IMR-90 (cell line): ENCODE results near the gene CCDC177. TPM values are rescaled to one million over a fixed set of nuclear protein-coding genes. Genes with fewer than 3 reads are reported as not detected.

Experiments used
- ATAC-seq: fragments of 200-7000 bp; cut with Tn5 transposase; 2 replicates; pipeline ENCODE4 v1.9.1; 2020; ENCODE audit warnings: low read depth, mild to moderate bottlenecking, moderate library complexity
- BruUV-seq: library from RNA; stranded (reverse); fragments of 400-500 nt; replicated peaks from 2 replicates; lab custom pipeline; 2021; lab: Mats Ljungman, UMichigan
- CTCF ChIA-PET: fragments of 300-600 bp; formaldehyde crosslinking; extraction: SDS; loops from one replicate; lab custom pipeline; 2021; ENCODE audit warnings: antibody characterized with exemption; lab: Yijun Ruan, JAX
- POLR2A ChIA-PET: fragments of 300-600 bp; sonication (Branson Sonifier 250); formaldehyde crosslinking; loops from one replicate; lab custom pipeline; 2022; ENCODE audit warnings: antibody characterized with exemption; ENCODE audit not compliant: unreplicated experiment; lab: Charles Lee
- DNase-seq: peaks from one replicate; pipeline ENCODE4 v3.0.0; 2013
- H2AFZ ChIP-seq: replicated peaks from 2 replicates; pipeline ENCODE3; 2013; ENCODE audit warnings: low read length, mild to moderate bottlenecking; ENCODE audit not compliant: poor library complexity
- H2AK5ac ChIP-seq: 2 replicates; pipeline ENCODE4 v1.6.1; 2013; ENCODE audit warnings: low read depth, low read length, inconsistent platforms
- H2AK9ac ChIP-seq: replicated peaks from 2 replicates; pipeline ENCODE3; 2013; ENCODE audit warnings: mild to moderate bottlenecking, low read depth, low read length, moderate library complexity; ENCODE audit not compliant: poor library complexity
- H2BK120ac ChIP-seq: 2 replicates; pipeline ENCODE4 v1.6.1; 2013; ENCODE audit warnings: low read depth, low read length, inconsistent platforms
- H2BK15ac ChIP-seq: 3 replicates; pipeline ENCODE4 v1.6.1; 2013; ENCODE audit warnings: low read depth, low read length, inconsistent platforms
- H2BK20ac ChIP-seq: 2 replicates; pipeline ENCODE4 v1.6.1; 2013; ENCODE audit warnings: low read depth, mild to moderate bottlenecking, inconsistent platforms, low read length, moderate library complexity
- H2BK5ac ChIP-seq: 2 replicates; pipeline ENCODE4 v1.6.1; 2013; ENCODE audit warnings: mild to moderate bottlenecking, low read depth, low read length, inconsistent platforms; ENCODE audit not compliant: poor library complexity, severe bottlenecking
- H3K14ac ChIP-seq: replicated peaks from 2 replicates; pipeline ENCODE4 v1.6.1; 2013; ENCODE audit warnings: low read depth, low read length, inconsistent platforms
- H3K18ac ChIP-seq: 2 replicates; pipeline ENCODE4 v1.6.1; 2013; ENCODE audit warnings: low read depth, low read length, control low read depth
- H3K23ac ChIP-seq: 2 replicates; pipeline ENCODE4 v1.6.1; 2013; ENCODE audit warnings: low read depth, low read length, inconsistent platforms
- H3K27ac ChIP-seq: 2 replicates; pipeline ENCODE4 v1.5.1; 2013; ENCODE audit warnings: mild to moderate bottlenecking, control low read depth, low read length; ENCODE audit not compliant: insufficient read depth
- H3K27me3 ChIP-seq: 2 replicates; pipeline ENCODE4 v1.6.1; 2013; ENCODE audit warnings: low read length; ENCODE audit not compliant: control insufficient read depth, insufficient read depth
- H3K36me3 ChIP-seq: 2 replicates; pipeline ENCODE4 v1.6.1; 2013; ENCODE audit warnings: low read length, mixed read lengths; ENCODE audit not compliant: control insufficient read depth, insufficient read depth
- H3K4ac ChIP-seq: 2 replicates; pipeline ENCODE4 v1.6.1; 2013; ENCODE audit warnings: low read depth, low read length, inconsistent platforms
- H3K4me1 ChIP-seq: 2 replicates; pipeline ENCODE4 v1.6.1; 2013; ENCODE audit warnings: low read length, mixed read lengths; ENCODE audit not compliant: control insufficient read depth, insufficient read depth
- H3K4me2 ChIP-seq: 2 replicates; pipeline ENCODE4 v1.6.1; 2013; ENCODE audit warnings: low read depth, mild to moderate bottlenecking, control low read depth, low read length, moderate library complexity
- H3K4me3 ChIP-seq: 2 replicates; pipeline ENCODE4 v1.5.1; 2013; ENCODE audit warnings: low read depth, mild to moderate bottlenecking, control low read depth, low read length, moderate library complexity; ENCODE audit not compliant: insufficient read depth
- H3K56ac ChIP-seq: 2 replicates; pipeline ENCODE4 v1.6.1; 2013; ENCODE audit warnings: low read length, inconsistent platforms; ENCODE audit not compliant: insufficient read depth; ENCODE audit errors: extremely low read depth
- H3K79me1 ChIP-seq, 2 experiments: 2 replicates each; pipeline ENCODE4 v1.6.1; 2013; ENCODE audit warnings: low read length in 2 of 2, inconsistent platforms in 1 of 2, low read depth in 1 of 2
- H3K9ac ChIP-seq: 2 replicates; pipeline ENCODE4 v1.6.1; 2013; ENCODE audit warnings: low read depth, low read length, control low read depth
- H3K9me1 ChIP-seq: 2 replicates; pipeline ENCODE4 v1.6.1; 2013; ENCODE audit warnings: low read length, inconsistent platforms; ENCODE audit not compliant: insufficient read depth
- H3K9me3 ChIP-seq: 2 replicates; pipeline ENCODE4 v1.6.1; 2013; ENCODE audit warnings: low read length; ENCODE audit not compliant: control insufficient read depth, insufficient read depth
- H4K20me1 ChIP-seq: 2 replicates; pipeline ENCODE4 v1.6.1; 2013; ENCODE audit warnings: low read length, inconsistent platforms; ENCODE audit not compliant: insufficient read depth
- H4K5ac ChIP-seq: 2 replicates; pipeline ENCODE4 v1.6.1; 2013; ENCODE audit warnings: mild to moderate bottlenecking, low read depth, low read length, control low read depth
- H4K8ac ChIP-seq, 2 experiments: 2 replicates each; pipeline ENCODE4 v1.6.1; 2013; ENCODE audit warnings: low read depth in 2 of 2, low read length in 2 of 2, control low read depth in 1 of 2, inconsistent platforms in 1 of 2
- H4K91ac ChIP-seq: 2 replicates; pipeline ENCODE4 v1.6.1; 2013; ENCODE audit warnings: low read depth, low read length, inconsistent platforms; ENCODE audit not compliant: insufficient read depth
- CEBPB ChIP-seq: IDR thresholded peaks from 2 replicates; pipeline ENCODE4 v1.6.1; 2012; ENCODE audit warnings: low read depth, low read length, improper control_type of control experiment
- FOS ChIP-seq: fragments of 150-350 bp; IDR thresholded peaks from 2 replicates; pipeline ENCODE4 v1.6.1; 2016; ENCODE audit warnings: low read depth, low read length
- MXI1 ChIP-seq: IDR thresholded peaks from 2 replicates; pipeline ENCODE4 v1.6.1; 2012; ENCODE audit warnings: low read depth, mild to moderate bottlenecking, low read length, moderate library complexity, borderline replicate concordance
- NFE2L2 ChIP-seq: fragments of 150-350 bp; IDR thresholded peaks from 2 replicates; pipeline ENCODE4 v1.6.1; 2016; ENCODE audit warnings: low read depth, mild to moderate bottlenecking, low read length
- RAD21 ChIP-seq: IDR thresholded peaks from 2 replicates; pipeline ENCODE4 v1.6.1; 2012; ENCODE audit warnings: low read length, improper control_type of control experiment
- WGBS, 2 experiments: methylation state at CpG; one replicate each; pipeline versions ENCODE4 v1.1.5 to v1.1.7; 2013; ENCODE audit warnings: missing lambda C conversion rate in 2 of 2; ENCODE audit not compliant: insufficient read length in 1 of 2; ENCODE audit errors: extremely low coverage in 2 of 2; 5-methylcytosine and 5-hydroxymethylcytosine counted together
- dilution Hi-C: fragments of 300-500 bp; cut with HindIII; formaldehyde crosslinking; loops from one replicate; pipeline ENCODE4 v1.14.3; 2018; ENCODE audit warnings: low sequenced_read_pairs; ENCODE audit not compliant: unreplicated experiment
- in situ Hi-C: fragments of 300-500 bp; cut with MboI; formaldehyde crosslinking; loops from 3 replicates; pipeline ENCODE4 v1.14.3; 2019; ENCODE audit warnings: low sequenced_read_pairs, inconsistent platforms, mixed read lengths
- intact Hi-C: fragments of 100-400 bp; cut with micrococcal nuclease; formaldehyde crosslinking; loops from 2 replicates; pipeline ENCODE4 v1.10.0; 2022
- polyA plus RNA-seq, 3 experiments: library from polyadenylated mRNA; depleted of rRNA; stranded (reverse); fragments of >200 nt; gene quantifications; 2 replicates each; pipeline ENCODE4 v1.2.3, GENCODE V29; 2012; ENCODE audit warnings: low replicate concordance in 1 of 3
- total RNA-seq: library from RNA; depleted of rRNA; stranded (reverse); fragments of >200 nt; gene quantifications from 2 replicates; pipeline ENCODE4 v1.2.3, GENCODE V29; 2012
- TF ChIP-seq, protein P1 (sequence below): fragments of 150-350 bp; IDR thresholded peaks from 2 replicates; pipeline ENCODE4 v1.6.1; 2017; ENCODE audit warnings: mild to moderate bottlenecking, antibody characterized with exemption, low read length, low read depth

Gene CCDC177
- total and polyA plus RNA-seq, 2 of the 4 experiments (the other 2 are of a cell fraction), result not detected

DNA sequence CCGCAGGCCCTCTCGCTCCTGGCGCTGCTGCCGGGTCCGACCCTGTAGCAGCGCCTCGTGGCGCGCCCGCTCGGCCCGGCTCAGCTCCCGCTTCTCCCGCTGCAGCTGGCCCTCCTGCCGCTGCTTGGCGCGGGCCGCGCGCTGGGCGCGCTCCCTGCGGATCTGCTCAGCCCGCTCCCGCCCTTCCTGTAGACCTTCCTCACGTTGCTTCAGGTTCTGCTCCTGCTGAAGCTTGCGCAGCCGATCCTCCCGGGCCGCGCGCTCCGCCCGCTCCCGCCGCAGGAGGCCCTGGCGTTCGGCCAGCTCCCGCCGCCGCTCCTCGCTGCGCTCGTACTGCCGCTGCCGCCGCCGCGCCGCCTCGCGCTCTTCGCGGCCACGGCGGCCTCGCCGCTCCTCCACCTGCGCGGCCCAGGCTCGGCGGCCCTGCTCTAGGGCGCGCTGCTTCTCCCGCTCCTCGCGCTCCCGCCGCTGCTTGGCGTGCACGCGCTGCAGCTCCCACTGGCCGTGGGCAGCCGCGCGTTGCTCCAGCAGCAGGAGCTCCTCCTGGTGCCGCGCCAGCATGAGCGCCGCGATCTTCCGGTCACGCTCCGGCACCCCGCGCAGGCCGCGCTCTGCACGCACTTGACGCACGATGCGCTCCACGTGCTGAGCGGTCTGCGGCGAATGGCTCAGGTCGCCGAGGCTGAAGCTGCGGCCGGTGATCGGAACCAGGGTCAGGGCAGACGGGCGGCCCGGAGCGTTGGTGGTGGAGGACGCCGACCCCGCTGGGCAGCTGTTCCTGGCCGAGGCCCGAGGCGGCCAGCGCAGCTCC is 2.4 kb downstream of the CCDC177 start:
- Histone ChIP-seq H3K27me3 (peaks cover 84% of the 10 kb centered on the region), H3K4me3 (peak overlapping the region; percentile 43), H3K23ac (no peak overlapping the region), H2AK9ac (no peak overlapping the region), H3K4ac (no peak overlapping the region), H2AFZ (peak overlapping the region; percentile 69), H3K27ac (no peak overlapping the region), H3K14ac (no peak overlapping the region), H2BK15ac (no peak overlapping the region), H3K4me1 (peaks cover 3% of the 10 kb centered on the region; the same call in 1 of the 2 replicates), H2AK5ac (no peak overlapping the region), H3K9me1 (no peaks in the 10 kb centered on the region), H3K79me1 (no peaks in the 10 kb centered on the region), H2BK5ac (no peak overlapping the region), H3K9ac (no peak overlapping the region), H3K4me2 (peak overlapping the region; percentile 88), H3K36me3 (no peaks in the 10 kb centered on the region), H4K20me1 (no peaks in the 10 kb centered on the region), H2BK20ac (no peak overlapping the region), H2BK120ac (no peak overlapping the region), H3K56ac (no peak overlapping the region), H3K9me3 (peaks cover 1% of the 10 kb centered on the region; the same call in 1 of the 2 replicates), H4K5ac (no peak overlapping the region), H3K18ac (no peak overlapping the region), H4K8ac (no peak overlapping the region), H4K91ac (no peak overlapping the region)
- ATAC-seq (peak; percentile 45), DNase-seq (peak; percentile 15)
- ChIA-PET POLR2A (no interaction called here), CTCF (interaction anchor here (1.0 kb wide), 1 partner anchor 12 kb away, joined by 3 read pairs; no protein-coding TSS in a partner anchor)
- BruUV-seq, result no TSS peak
- intact Hi-C loops (no loop called here), dilution Hi-C loops (no loop called here), in situ Hi-C loops (no loop called here)
- TF ChIP-seq RAD21 (no peak), MXI1 (no peak), CEBPB (no peak), NFE2L2 (no peak), FOS (no peak)
- TF ChIP-seq, protein P1, sequence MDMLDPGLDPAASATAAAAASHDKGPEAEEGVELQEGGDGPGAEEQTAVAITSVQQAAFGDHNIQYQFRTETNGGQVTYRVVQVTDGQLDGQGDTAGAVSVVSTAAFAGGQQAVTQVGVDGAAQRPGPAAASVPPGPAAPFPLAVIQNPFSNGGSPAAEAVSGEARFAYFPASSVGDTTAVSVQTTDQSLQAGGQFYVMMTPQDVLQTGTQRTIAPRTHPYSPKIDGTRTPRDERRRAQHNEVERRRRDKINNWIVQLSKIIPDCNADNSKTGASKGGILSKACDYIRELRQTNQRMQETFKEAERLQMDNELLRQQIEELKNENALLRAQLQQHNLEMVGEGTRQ, result no peak
- 8% methylated on average over 59 of the region's 112 CpGs; no CpG with 5 or more reads in 1 of the 2 experiments for WGBS, 2 experiments
